K562 (cell line): ENCODE results near the gene FNBP1. TPM values are rescaled to one million over a fixed set of nuclear protein-coding genes. Genes with fewer than 3 reads are reported as not detected.

Experiments used
- BRF1 ChIP-seq: IDR thresholded peaks from 3 replicates; pipeline ENCODE4 v1.6.1; 2011; ENCODE audit warnings: borderline replicate concordance, mild to moderate bottlenecking; ENCODE audit not compliant: insufficient read length; ENCODE audit errors: extremely low read depth
- FOXA1 ChIP-seq: fragments of 450-650 bp; IDR thresholded peaks from 2 replicates; pipeline ENCODE4 v1.6.1; 2016; ENCODE audit warnings: mild to moderate bottlenecking, borderline replicate concordance
- FOXM1 ChIP-seq, 2 experiments: fragments of 450-650 bp in 1 of 2; sonication (generic) in 1 of 2; formaldehyde crosslinking in 1 of 2; IDR thresholded peaks; 2 replicates each; pipeline versions ENCODE4 v1.6.1 to v1.9.0; 2017 to 2022; ENCODE audit warnings: low read depth in 2 of 2, mild to moderate bottlenecking in 2 of 2, missing genetic modification reagents in 1 of 2, moderate library complexity in 1 of 2
- HDAC3 ChIP-seq: fragments of 450-650 bp; IDR thresholded peaks from 2 replicates; pipeline ENCODE4 v1.6.1; 2018; ENCODE audit warnings: borderline replicate concordance, mild to moderate bottlenecking, moderate library complexity; ENCODE audit not compliant: partially characterized antibody
- IRF9 ChIP-seq: fragments of 450-650 bp; IDR thresholded peaks from 2 replicates; pipeline ENCODE4 v1.6.1; 2016; ENCODE audit warnings: missing biosample characterization, missing genetic modification characterization
- LCOR ChIP-seq: sonication (generic); formaldehyde crosslinking; IDR thresholded peaks from 2 replicates; pipeline ENCODE4 v1.8.0; 2022; ENCODE audit warnings: mild to moderate bottlenecking, missing genetic modification reagents
- LEF1 ChIP-seq: fragments of 450-650 bp; IDR thresholded peaks from 2 replicates; pipeline ENCODE4 v1.6.1; 2016; ENCODE audit warnings: mild to moderate bottlenecking
- MBD1 ChIP-seq: fragments of 250-450 bp; sonication (Bioruptor Pico); IDR thresholded peaks from 2 replicates; pipeline ENCODE4 v1.8.0; 2022; ENCODE audit warnings: inconsistent platforms
- SP1 ChIP-seq: sonication (generic); formaldehyde crosslinking; IDR thresholded peaks from 2 replicates; pipeline ENCODE4 v1.8.1; 2022; ENCODE audit warnings: mild to moderate bottlenecking, missing genetic modification reagents
- STAT5B ChIP-seq: fragments of 250-450 bp; sonication (Bioruptor Pico); IDR thresholded peaks from 2 replicates; pipeline ENCODE4 v1.8.0; 2021; ENCODE audit warnings: mild to moderate bottlenecking, inconsistent platforms
- TFE3 ChIP-seq: fragments of 450-650 bp; formaldehyde crosslinking; IDR thresholded peaks from 2 replicates; pipeline ENCODE4 v1.4.0; 2020; ENCODE audit warnings: mild to moderate bottlenecking, mixed read lengths
- ZBTB8A ChIP-seq: fragments of 450-650 bp; IDR thresholded peaks from 2 replicates; pipeline ENCODE4 v1.6.1; 2018; ENCODE audit warnings: mild to moderate bottlenecking, moderate library complexity; ENCODE audit not compliant: partially characterized antibody
- ZNF696 ChIP-seq: fragments of 250-450 bp; sonication (Bioruptor Pico); conservative IDR thresholded peaks from 2 replicates; pipeline ENCODE4 v1.4.0; 2020; ENCODE audit warnings: mild to moderate bottlenecking, moderate library complexity
- ZNF766 ChIP-seq: fragments of 200-800 bp; sonication (Bioruptor generic); conservative IDR thresholded peaks from 2 replicates; pipeline ENCODE4 v1.6.1; 2016; ENCODE audit warnings: missing genetic modification characterization, missing compliant biosample characterization
- polyA plus RNA-seq, 8 experiments: library from polyadenylated mRNA; depleted of rRNA in 4 of 8; stranded (reverse) in 5 of 8; unstranded in 3 of 8; fragments of >200 nt; fragmentation: Nextera tagmentation in 2 of 8; fragmentation: Illumina TruSeq in 1 of 8; extraction: Ambion mirVana in 2 of 8; extraction: Trizol in 1 of 8; gene quantifications; 2 replicates each; pipeline versions ENCODE4 v1.2.1 to v1.2.3, GENCODE V29; 2011 to 2014; ENCODE audit warnings: inconsistent platforms in 1 of 8, missing spikeins in 1 of 8
- total RNA-seq, 7 experiments: library from RNA; depleted of rRNA in 6 of 7; stranded (reverse); fragments of >200 nt in 6 of 7; fragmentation: Illumina TruSeq in 2 of 7; extraction: Trizol in 2 of 7; gene quantifications; 2 replicates each; pipeline versions ENCODE4 v1.2.1 to v1.2.3, GENCODE V29; 2011 to 2021; ENCODE audit warnings: low replicate concordance in 1 of 7
- TF ChIP-seq, protein P1 (sequence below): fragments of 250-450 bp; sonication (Bioruptor Pico); IDR thresholded peaks from 2 replicates; pipeline ENCODE4 v1.5.1; 2021; ENCODE audit warnings: mild to moderate bottlenecking
- TF ChIP-seq, protein P2 (sequence below): sonication (generic); formaldehyde crosslinking; IDR thresholded peaks from 2 replicates; pipeline ENCODE4 v1.8.0; 2022; ENCODE audit warnings: mild to moderate bottlenecking, missing genetic modification reagents
- TF ChIP-seq, protein P3 (sequence below): fragments of 200-400 bp; formaldehyde crosslinking; IDR thresholded peaks from 2 replicates; pipeline ENCODE4 v1.6.1; 2017; ENCODE audit warnings: mild to moderate bottlenecking, low read depth, low read length, moderate library complexity

Gene FNBP1
- total and polyA plus RNA-seq, 9 of the 15 experiments (the other 6 are each of a cell fraction or from before 2014, with no cell fraction given), result 1.8 to 14.9 (median 7.6) TPM

DNA sequence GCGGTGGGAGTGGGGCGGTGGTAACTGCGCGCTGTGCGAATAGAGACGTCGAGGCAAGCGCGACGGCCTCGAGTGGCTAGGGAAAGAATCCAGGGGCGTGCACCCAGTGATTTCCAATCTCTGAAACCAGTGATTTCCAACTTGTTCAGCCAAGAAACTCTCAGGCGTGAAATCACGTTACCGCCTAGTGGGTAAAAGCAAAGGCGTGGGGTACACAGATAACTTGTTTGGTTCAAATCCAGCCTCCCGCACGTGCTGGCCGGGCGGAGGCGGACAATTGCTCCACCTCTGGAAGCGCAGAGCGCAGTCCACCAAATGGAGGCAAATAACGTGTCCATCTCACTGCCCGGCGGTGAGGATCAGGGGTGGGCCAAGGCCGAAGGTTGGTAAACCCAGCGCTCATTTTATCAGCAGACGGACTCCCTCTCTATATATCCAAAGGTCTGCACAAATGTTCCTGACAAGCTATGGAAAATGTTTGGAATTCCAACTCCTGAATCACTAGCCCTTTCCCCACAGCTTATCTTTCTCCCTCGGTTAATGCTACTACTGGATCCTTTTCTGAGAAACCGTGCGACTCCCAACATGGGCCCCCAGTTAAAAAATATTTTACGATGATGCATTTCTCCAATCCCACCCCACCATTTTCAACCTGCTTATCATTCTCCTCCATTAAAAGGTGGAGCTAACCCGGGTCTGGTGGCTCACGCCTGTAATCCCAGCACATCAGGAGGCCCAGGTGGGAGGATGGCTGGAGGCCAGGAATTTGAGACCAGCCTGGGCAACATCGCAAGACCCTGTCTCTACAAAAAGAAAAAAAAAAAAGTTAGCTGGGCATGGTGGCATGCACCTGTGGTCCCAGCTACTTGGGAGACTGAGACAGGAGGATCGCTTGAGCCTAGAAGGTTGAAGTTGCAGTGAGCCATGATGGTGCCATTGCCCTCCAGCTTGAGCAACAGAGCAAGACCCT is 950 bp upstream of the FNBP1 start (continued):
- TF ChIP-seq, protein P1, sequence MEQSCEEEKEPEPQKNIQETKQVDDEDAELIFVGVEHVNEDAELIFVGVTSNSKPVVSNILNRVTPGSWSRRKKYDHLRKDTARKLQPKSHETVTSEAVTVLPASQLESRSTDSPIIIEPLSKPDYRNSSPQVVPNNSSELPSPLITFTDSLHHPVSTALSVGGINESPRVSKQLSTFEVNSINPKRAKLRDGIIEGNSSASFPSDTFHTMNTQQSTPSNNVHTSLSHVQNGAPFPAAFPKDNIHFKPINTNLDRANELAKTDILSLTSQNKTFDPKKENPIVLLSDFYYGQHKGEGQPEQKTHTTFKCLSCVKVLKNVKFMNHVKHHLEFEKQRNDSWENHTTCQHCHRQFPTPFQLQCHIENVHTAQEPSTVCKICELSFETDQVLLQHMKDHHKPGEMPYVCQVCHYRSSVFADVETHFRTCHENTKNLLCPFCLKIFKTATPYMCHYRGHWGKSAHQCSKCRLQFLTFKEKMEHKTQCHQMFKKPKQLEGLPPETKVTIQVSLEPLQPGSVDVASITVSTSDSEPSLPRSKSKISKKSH (CRISPR knock-in tag), result no peak
- TF ChIP-seq ZNF696 (CRISPR knock-in tag), result no peak
- no peak for TF ChIP-seq MBD1 (CRISPR knock-in tag)
- TF ChIP-seq, protein P2, sequence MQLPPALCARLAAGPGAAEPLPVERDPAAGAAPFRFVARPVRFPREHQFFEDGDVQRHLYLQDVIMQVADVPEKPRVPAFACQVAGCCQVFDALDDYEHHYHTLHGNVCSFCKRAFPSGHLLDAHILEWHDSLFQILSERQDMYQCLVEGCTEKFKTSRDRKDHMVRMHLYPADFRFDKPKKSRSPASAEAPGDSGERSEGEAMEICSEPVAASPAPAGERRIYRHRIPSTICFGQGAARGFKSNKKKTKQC, result no peak
- TF ChIP-seq BRF1, result no peak
- 0 out of 2 replicates have a peak, but pooled peaks have one; percentile 49 for TF ChIP-seq LEF1
- TF ChIP-seq FOXM1 (IDR thresholded peaks at IDR 0.05; ENCODE audit: low read depth), result no peak
- TF ChIP-seq FOXM1 (CRISPR knock-in tag; IDR thresholded peaks at IDR 0.05; ENCODE audit: low read depth), result no peak
- peak; percentile 92 for TF ChIP-seq ZNF766 (CRISPR knock-in tag)
- TF ChIP-seq SP1 (CRISPR knock-in tag), result no peak
- TF ChIP-seq LCOR (CRISPR knock-in tag), result peak; percentile 89
- TF ChIP-seq, protein P3, sequence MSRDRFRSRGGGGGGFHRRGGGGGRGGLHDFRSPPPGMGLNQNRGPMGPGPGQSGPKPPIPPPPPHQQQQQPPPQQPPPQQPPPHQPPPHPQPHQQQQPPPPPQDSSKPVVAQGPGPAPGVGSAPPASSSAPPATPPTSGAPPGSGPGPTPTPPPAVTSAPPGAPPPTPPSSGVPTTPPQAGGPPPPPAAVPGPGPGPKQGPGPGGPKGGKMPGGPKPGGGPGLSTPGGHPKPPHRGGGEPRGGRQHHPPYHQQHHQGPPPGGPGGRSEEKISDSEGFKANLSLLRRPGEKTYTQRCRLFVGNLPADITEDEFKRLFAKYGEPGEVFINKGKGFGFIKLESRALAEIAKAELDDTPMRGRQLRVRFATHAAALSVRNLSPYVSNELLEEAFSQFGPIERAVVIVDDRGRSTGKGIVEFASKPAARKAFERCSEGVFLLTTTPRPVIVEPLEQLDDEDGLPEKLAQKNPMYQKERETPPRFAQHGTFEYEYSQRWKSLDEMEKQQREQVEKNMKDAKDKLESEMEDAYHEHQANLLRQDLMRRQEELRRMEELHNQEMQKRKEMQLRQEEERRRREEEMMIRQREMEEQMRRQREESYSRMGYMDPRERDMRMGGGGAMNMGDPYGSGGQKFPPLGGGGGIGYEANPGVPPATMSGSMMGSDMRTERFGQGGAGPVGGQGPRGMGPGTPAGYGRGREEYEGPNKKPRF, result no peak
- no peak for TF ChIP-seq STAT5B
- no peak for TF ChIP-seq ZBTB8A
- TF ChIP-seq TFE3 (CRISPR knock-in tag), result no peak
- TF ChIP-seq HDAC3, result no peak
- no peak for TF ChIP-seq IRF9 (tag)
- no peak for TF ChIP-seq FOXA1
